ENCODE results near the gene MRPS11.

Gene MRPS11

DNA sequence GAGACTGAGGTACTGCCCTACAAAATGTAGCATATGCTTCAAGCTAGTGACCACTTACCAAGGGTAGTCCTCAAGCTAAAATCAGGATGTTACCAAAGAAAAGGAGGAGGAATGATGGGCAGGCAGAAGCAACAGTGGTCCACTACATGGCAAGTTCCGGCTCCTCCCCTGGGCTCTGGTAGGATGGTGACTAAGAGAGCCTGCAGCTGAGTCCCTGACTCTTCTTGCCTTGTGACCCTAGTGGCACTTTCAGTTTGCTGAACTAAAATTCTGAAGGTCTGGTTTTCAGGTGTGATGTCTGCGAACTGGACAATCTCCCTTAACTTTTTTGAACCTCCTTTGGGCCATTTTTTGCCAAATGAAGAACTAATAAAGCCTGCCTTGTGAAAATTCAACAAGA, 41.2 kb upstream of the MRPS11 start:
- H3K4me3 ChIP-seq (replicated peaks; ENCODE audit: insufficient read depth, low read length), result no peak overlapping the region
- TF ChIP-seq GABPA (IDR thresholded peaks at IDR 0.05; ENCODE audit: low read depth), result no peak
- no peak for DNase-seq (ENCODE audit: low read depth in 1 of 2, low spot score in 1 of 2)
- peaks cover 2% of the 10 kb centered on the region for H3K27me3 ChIP-seq (ENCODE audit: insufficient read depth, poor library complexity, severe bottlenecking)
- H3K27ac ChIP-seq (replicated peaks), result no peak overlapping the region

GRCh38 chr15:88428053-88428452, 39.5 kb upstream of the MRPS11 start:
- Histone ChIP-seq H3K4me3 (replicated peaks; ENCODE audit: insufficient read depth, low read length) (no peak overlapping the region), H3K27ac (replicated peaks) (no peak overlapping the region), H3K27me3 (ENCODE audit: insufficient read depth, poor library complexity, severe bottlenecking) (peaks cover 2% of the 10 kb centered on the region)
- TF ChIP-seq GABPA (IDR thresholded peaks at IDR 0.05; ENCODE audit: low read depth) (no peak), POLR2AphosphoS5 (IDR thresholded peaks at IDR 0.05; ENCODE audit: low read depth) (no peak), REST (IDR thresholded peaks at IDR 0.05; ENCODE audit: insufficient replicate concordance, low read depth) (no peak), SPI1 (IDR thresholded peaks at IDR 0.05; ENCODE audit: borderline replicate concordance, low read depth) (no peak), CTCF (IDR thresholded peaks at IDR 0.05; ENCODE audit: insufficient read depth, low read length) (no peak)
- DNase-seq (ENCODE audit: low read depth in 1 of 2, low spot score in 1 of 2), result no peak

- TF ChIP-seq REST (IDR thresholded peaks at IDR 0.05; ENCODE audit: insufficient replicate concordance, low read depth), result no peak
- no peak for TF ChIP-seq GABPA (IDR thresholded peaks at IDR 0.05; ENCODE audit: low read depth)
- TF ChIP-seq POLR2AphosphoS5 (IDR thresholded peaks at IDR 0.05; ENCODE audit: low read depth), result no peak
- TF ChIP-seq SPI1 (IDR thresholded peaks at IDR 0.05; ENCODE audit: borderline replicate concordance, low read depth), result no peak
- no peak for TF ChIP-seq CTCF (IDR thresholded peaks at IDR 0.05; ENCODE audit: insufficient read depth, low read length)
- H3K4me3 ChIP-seq (replicated peaks; ENCODE audit: insufficient read depth, low read length), result no peak overlapping the region
- DNase-seq (ENCODE audit: low read depth in 1 of 2, low spot score in 1 of 2), result no peak
- peaks cover 2% of the 10 kb centered on the region for H3K27me3 ChIP-seq (ENCODE audit: insufficient read depth, poor library complexity, severe bottlenecking)
- H3K27ac ChIP-seq (replicated peaks), result no peak overlapping the region
These were observed 38.5 kb upstream of the MRPS11 start for GRCh38 chr15:88428805-88429605.

DNA sequence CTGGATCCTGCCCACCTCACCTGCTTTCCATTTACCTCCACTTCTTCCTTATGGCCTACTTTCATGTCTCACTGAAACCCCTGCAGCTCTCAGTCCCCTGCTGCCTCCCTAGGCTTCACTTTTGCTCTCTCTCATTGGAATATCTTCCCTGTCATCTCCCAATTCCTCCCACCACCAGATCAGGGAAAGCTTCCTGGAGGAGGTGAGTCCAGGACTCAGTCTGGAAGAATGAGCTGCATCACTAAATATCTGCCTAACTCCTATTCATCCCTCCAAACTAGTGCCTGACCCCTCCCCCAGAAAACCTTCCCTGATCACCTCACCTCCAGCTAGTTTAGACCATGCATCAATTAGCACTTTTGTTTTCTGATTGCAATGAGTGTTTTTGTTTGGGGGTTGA, 37.5 kb upstream of the MRPS11 start:
- no peak for DNase-seq (ENCODE audit: low read depth in 1 of 2, low spot score in 1 of 2)
- no peak overlapping the region for H3K4me3 ChIP-seq (replicated peaks; ENCODE audit: insufficient read depth, low read length)
- H3K27ac ChIP-seq (replicated peaks), result no peak overlapping the region
- TF ChIP-seq SPI1 (IDR thresholded peaks at IDR 0.05; ENCODE audit: borderline replicate concordance, low read depth), result no peak
- no peak for TF ChIP-seq POLR2AphosphoS5 (IDR thresholded peaks at IDR 0.05; ENCODE audit: low read depth)
- no peak for TF ChIP-seq GABPA (IDR thresholded peaks at IDR 0.05; ENCODE audit: low read depth)
- TF ChIP-seq CTCF (IDR thresholded peaks at IDR 0.05; ENCODE audit: insufficient read depth, low read length), result no peak
- no peak for TF ChIP-seq REST (IDR thresholded peaks at IDR 0.05; ENCODE audit: insufficient replicate concordance, low read depth)
- peaks cover 2% of the 10 kb centered on the region for H3K27me3 ChIP-seq (ENCODE audit: insufficient read depth, poor library complexity, severe bottlenecking)
